ENCODE measurements around the gene LONP2. TPM values are rescaled to one million over a fixed set of nuclear protein-coding genes. Genes with fewer than 3 reads are reported as not detected.
A peak's percentile ranks its signal among the peaks of the same experiment; 100 is the strongest.

LONP2 gene
- total and polyA plus RNA-seq, 9 of the 15 experiments (the other 6 are each of a cell fraction or from before 2014, with no cell fraction given) = 8.1 to 41.2 (median 25.6) TPM

- no peak for TF ChIP-seq ZNF280A (IDR thresholded peaks at IDR 0.05; ENCODE audit: low read depth, partially characterized antibody)
- TF ChIP-seq CHD2 (IDR thresholded peaks at IDR 0.05; ENCODE audit: low read depth, low read length) = 0 out of 2 replicates have a peak, but pooled peaks have one; percentile 16
- no peak for TF ChIP-seq ZNF830 (CRISPR knock-in tag; IDR thresholded peaks at IDR 0.05)
- TF ChIP-seq ZBTB8A (IDR thresholded peaks at IDR 0.05; ENCODE audit: partially characterized antibody) = no peak
- TF ChIP-seq TFE3 (CRISPR knock-in tag; IDR thresholded peaks at IDR 0.05) = no peak
- TF ChIP-seq CBX2 (IDR thresholded peaks at IDR 0.05; ENCODE audit: insufficient read depth, low read length, poor library complexity, severe bottlenecking) = no peak
- 0 out of 2 replicates have a peak, but pooled peaks have one; percentile 6 for TF ChIP-seq CREM (IDR thresholded peaks at IDR 0.05; ENCODE audit: low read depth)
- TF ChIP-seq ZNF644 (tag; IDR thresholded peaks at IDR 0.05; ENCODE audit: low read depth) = peak; percentile 72; the same call in 1 of the 2 replicates
- no peak for TF ChIP-seq ESRRA (IDR thresholded peaks at IDR 0.05; ENCODE audit: borderline replicate concordance, low read depth)
- TF ChIP-seq MCM7 (IDR thresholded peaks at IDR 0.05) = no peak
- no peak for TF ChIP-seq BMI1 (IDR thresholded peaks at IDR 0.05; ENCODE audit: low read length)
- TF ChIP-seq LCOR (CRISPR knock-in tag; IDR thresholded peaks at IDR 0.05) = no peak
- no peak for TF ChIP-seq RCOR1 (IDR thresholded peaks at IDR 0.05; ENCODE audit: borderline replicate concordance in 1 of 2, low read depth in 2 of 2, low read length in 2 of 2)
- TF ChIP-seq, protein P1, sequence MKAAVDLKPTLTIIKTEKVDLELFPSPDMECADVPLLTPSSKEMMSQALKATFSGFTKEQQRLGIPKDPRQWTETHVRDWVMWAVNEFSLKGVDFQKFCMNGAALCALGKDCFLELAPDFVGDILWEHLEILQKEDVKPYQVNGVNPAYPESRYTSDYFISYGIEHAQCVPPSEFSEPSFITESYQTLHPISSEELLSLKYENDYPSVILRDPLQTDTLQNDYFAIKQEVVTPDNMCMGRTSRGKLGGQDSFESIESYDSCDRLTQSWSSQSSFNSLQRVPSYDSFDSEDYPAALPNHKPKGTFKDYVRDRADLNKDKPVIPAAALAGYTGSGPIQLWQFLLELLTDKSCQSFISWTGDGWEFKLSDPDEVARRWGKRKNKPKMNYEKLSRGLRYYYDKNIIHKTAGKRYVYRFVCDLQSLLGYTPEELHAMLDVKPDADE (conservative IDR thresholded peaks at IDR 0.05; ENCODE audit: control insufficient read depth, low read depth, low read length) = 0 out of 2 replicates have a peak, but pooled peaks have one; percentile 17
- no peak for TF ChIP-seq SP2 (IDR thresholded peaks at IDR 0.05; ENCODE audit: extremely low read depth, low read depth, low read length, poor library complexity, severe bottlenecking)
- TF ChIP-seq ZNF224 (CRISPR knock-in tag; IDR thresholded peaks at IDR 0.05) = no peak
- TF ChIP-seq USF2 (CRISPR knock-in tag; IDR thresholded peaks at IDR 0.05) = no peak
- no peak for TF ChIP-seq FOSL1 (tag; conservative IDR thresholded peaks at IDR 0.05)
- TF ChIP-seq ZNF76 (CRISPR knock-in tag; IDR thresholded peaks at IDR 0.05; ENCODE audit: borderline replicate concordance) = no peak
- TF ChIP-seq HDAC2 (IDR thresholded peaks at IDR 0.05) = no peak
- TF ChIP-seq MAZ (CRISPR knock-in tag; conservative IDR thresholded peaks at IDR 0.05 in 1 of 2, IDR thresholded peaks at IDR 0.05 in 1 of 2) = peak in 1 of 2 experiments; percentile 80; a peak in 3 of 4 replicates
- no peak for TF ChIP-seq HEY1 (CRISPR knock-in tag; IDR thresholded peaks at IDR 0.05; ENCODE audit: borderline replicate concordance)
- TF ChIP-seq SMAD3 (CRISPR knock-in tag; conservative IDR thresholded peaks at IDR 0.05) = no peak
Measured at GRCh38 chr16:48385253-48386150, 141.4 kb downstream of the LONP2 start, which contains the start of gene SIAH1 (continued).
